ENCODE data around the gene OR3A2.
"Not testable (repeated sequence)": the region's sequence is repeated elsewhere in the genome, so short reads cannot be mapped to it uniquely, and the experiment has no call there.

DNA sequence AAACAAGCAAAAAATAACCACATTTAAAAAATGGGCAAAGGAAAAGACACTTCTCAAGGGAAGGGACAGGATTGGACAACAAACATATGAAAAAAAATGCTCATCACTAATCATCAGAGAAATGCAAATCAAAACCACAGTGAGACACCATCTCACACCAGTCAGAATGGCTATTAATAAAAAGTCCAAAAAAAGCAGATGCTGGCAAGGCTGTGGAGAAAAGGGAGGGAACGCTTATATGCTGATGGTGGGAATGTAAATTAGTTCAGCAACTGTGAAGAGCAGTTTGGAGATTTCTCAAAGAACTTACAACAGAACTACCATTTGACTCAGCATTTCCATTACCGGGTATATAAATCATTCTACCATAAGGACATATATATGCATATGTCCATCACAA is 137.1 kb downstream of the OR3A2 start:
- TF ChIP-seq, protein P1, sequence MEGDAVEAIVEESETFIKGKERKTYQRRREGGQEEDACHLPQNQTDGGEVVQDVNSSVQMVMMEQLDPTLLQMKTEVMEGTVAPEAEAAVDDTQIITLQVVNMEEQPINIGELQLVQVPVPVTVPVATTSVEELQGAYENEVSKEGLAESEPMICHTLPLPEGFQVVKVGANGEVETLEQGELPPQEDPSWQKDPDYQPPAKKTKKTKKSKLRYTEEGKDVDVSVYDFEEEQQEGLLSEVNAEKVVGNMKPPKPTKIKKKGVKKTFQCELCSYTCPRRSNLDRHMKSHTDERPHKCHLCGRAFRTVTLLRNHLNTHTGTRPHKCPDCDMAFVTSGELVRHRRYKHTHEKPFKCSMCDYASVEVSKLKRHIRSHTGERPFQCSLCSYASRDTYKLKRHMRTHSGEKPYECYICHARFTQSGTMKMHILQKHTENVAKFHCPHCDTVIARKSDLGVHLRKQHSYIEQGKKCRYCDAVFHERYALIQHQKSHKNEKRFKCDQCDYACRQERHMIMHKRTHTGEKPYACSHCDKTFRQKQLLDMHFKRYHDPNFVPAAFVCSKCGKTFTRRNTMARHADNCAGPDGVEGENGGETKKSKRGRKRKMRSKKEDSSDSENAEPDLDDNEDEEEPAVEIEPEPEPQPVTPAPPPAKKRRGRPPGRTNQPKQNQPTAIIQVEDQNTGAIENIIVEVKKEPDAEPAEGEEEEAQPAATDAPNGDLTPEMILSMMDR (conservative IDR thresholded peaks at IDR 0.05; ENCODE audit: low read depth, low read length), result not testable (repeated sequence)
- TF ChIP-seq EZH2 (IDR thresholded peaks at IDR 0.05; ENCODE audit: borderline replicate concordance, low read depth, low read length, poor library complexity, severe bottlenecking), result not testable (repeated sequence)
